Measurements from ENCODE around the gene RUNDC1. TPM values are rescaled to one million over a fixed set of nuclear protein-coding genes. Genes with fewer than 3 reads are reported as not detected.

RUNDC1 gene
- total RNA-seq, 1 experiment from 2014 or later: 13.4 TPM

GRCh38 chr17:42946812-42947211 lies 33.6 kb upstream of the RUNDC1 start:
- DNase-seq (ENCODE audit: unreplicated experiment): no peak
- Mint-ChIP-seq H3K4me3 (ENCODE audit: unreplicated experiment) (no peak overlapping the region), H3K27me3 (ENCODE audit: insufficient read depth, unreplicated experiment) (no peaks in the 10 kb centered on the region), H3K27ac (ENCODE audit: low read depth, unreplicated experiment) (no peak overlapping the region), H3K4me1 (ENCODE audit: insufficient read depth, unreplicated experiment) (no peaks in the 10 kb centered on the region), H3K36me3 (ENCODE audit: insufficient read depth, unreplicated experiment) (peaks cover 27% of the 10 kb centered on the region), H3K9me3 (ENCODE audit: unreplicated experiment) (no peaks in the 10 kb centered on the region)
- intact Hi-C loops (cut with micrococcal nuclease): no loop called here
- POLR2A ChIA-PET: no interaction called here
- BruUV-seq (replicated peaks): no TSS peak
- TF ChIP-seq, protein P1, sequence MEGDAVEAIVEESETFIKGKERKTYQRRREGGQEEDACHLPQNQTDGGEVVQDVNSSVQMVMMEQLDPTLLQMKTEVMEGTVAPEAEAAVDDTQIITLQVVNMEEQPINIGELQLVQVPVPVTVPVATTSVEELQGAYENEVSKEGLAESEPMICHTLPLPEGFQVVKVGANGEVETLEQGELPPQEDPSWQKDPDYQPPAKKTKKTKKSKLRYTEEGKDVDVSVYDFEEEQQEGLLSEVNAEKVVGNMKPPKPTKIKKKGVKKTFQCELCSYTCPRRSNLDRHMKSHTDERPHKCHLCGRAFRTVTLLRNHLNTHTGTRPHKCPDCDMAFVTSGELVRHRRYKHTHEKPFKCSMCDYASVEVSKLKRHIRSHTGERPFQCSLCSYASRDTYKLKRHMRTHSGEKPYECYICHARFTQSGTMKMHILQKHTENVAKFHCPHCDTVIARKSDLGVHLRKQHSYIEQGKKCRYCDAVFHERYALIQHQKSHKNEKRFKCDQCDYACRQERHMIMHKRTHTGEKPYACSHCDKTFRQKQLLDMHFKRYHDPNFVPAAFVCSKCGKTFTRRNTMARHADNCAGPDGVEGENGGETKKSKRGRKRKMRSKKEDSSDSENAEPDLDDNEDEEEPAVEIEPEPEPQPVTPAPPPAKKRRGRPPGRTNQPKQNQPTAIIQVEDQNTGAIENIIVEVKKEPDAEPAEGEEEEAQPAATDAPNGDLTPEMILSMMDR (IDR thresholded peaks at IDR 0.05; ENCODE audit: unreplicated experiment): no peak
- CTCF ChIA-PET: interaction anchor here (0.9 kb wide), 1 partner anchor 8 kb away, joined by 3 read pairs; no protein-coding TSS in a partner anchor

DNA sequence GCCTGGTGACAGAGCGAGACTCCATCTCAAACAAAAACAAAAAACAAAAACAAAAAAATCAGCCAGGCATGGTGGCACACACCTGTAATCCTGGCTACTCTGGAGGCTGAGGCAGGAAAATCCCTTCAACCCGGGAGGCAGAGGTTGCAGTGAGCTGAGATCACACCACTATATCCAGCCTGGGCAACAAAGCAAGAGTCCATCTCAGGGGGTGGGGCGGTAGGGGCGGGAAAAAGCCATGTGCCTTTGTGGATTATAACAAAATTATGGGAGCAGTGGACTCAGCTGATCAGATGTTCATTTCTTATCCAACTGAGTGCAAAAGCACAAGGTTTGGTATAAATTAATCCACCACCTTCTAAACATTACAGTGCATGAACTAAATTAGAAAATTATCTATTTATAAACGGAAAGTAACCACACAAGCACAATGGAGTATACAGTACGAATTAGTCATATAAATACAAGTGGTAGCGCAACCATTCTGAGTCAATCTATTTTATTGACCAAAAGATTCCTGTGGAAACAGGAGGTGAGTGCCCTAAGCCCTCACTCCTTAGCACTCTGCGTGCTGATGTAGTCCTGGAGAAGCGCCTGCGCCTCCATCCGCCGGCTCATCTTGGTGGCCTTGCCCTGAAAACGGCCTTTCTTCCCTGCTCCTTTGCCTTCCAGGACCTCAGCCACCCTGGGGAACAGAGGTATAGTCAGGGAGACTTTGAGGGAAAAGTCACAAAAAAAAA lies 30.2 kb upstream of the RUNDC1 start:
- intact Hi-C loops (cut with micrococcal nuclease): no loop called here
- Mint-ChIP-seq H3K27me3 (ENCODE audit: insufficient read depth, unreplicated experiment) (no peaks in the 10 kb centered on the region), H3K9me3 (ENCODE audit: unreplicated experiment) (no peaks in the 10 kb centered on the region), H3K36me3 (ENCODE audit: insufficient read depth, unreplicated experiment) (peaks cover 60% of the 10 kb centered on the region), H3K4me3 (ENCODE audit: unreplicated experiment) (no peak overlapping the region), H3K4me1 (ENCODE audit: insufficient read depth, unreplicated experiment) (no peaks in the 10 kb centered on the region), H3K27ac (ENCODE audit: low read depth, unreplicated experiment) (no peak overlapping the region)
- BruUV-seq (replicated peaks): no TSS peak
- TF ChIP-seq, protein P1 (IDR thresholded peaks at IDR 0.05; ENCODE audit: unreplicated experiment): no peak
- ChIA-PET POLR2A (interaction anchor here (0.6 to 0.7 kb wide), 2 partner anchors 17 to 222 kb away, joined by 3 read pairs; no protein-coding TSS in a partner anchor), CTCF (no interaction called here)
- no peak for DNase-seq (ENCODE audit: unreplicated experiment)

GRCh38 chr17:42953669-42954068 lies 26.7 kb upstream of the RUNDC1 start:
- ChIA-PET CTCF (interaction anchor here (0.6 to 0.7 kb wide), 3 partner anchors 134 to 623 kb away, joined by 3 to 4 read pairs (median 3); no protein-coding TSS in a partner anchor), POLR2A (no interaction called here)
- no TSS peak for BruUV-seq (replicated peaks)
- DNase-seq (ENCODE audit: unreplicated experiment): no peak
- H3K4me3 Mint-ChIP-seq (ENCODE audit: unreplicated experiment): no peak overlapping the region
- H3K4me1 Mint-ChIP-seq (ENCODE audit: insufficient read depth, unreplicated experiment): no peaks in the 10 kb centered on the region
- no peak overlapping the region for H3K27ac Mint-ChIP-seq (ENCODE audit: low read depth, unreplicated experiment)
- H3K9me3 Mint-ChIP-seq (ENCODE audit: unreplicated experiment): no peaks in the 10 kb centered on the region
- TF ChIP-seq, protein P1 (IDR thresholded peaks at IDR 0.05; ENCODE audit: unreplicated experiment): no peak
- peaks cover 92% of the 10 kb centered on the region for H3K36me3 Mint-ChIP-seq (ENCODE audit: insufficient read depth, unreplicated experiment)
- H3K27me3 Mint-ChIP-seq (ENCODE audit: insufficient read depth, unreplicated experiment): no peaks in the 10 kb centered on the region
- intact Hi-C loops (cut with micrococcal nuclease): no loop called here

GRCh38 chr17:42964161-42964932 lies 16.0 kb upstream of the RUNDC1 start, which contains the start of gene AARSD1:
AARSD1 (minus strand) TSS chr17:42964454; CDS start chr17:42964440, 14 bp downstream.
- Mint-ChIP-seq H3K27ac (ENCODE audit: low read depth, unreplicated experiment) (peak within 1 kb of the TSS; percentile 95), H3K4me3 (ENCODE audit: unreplicated experiment) (peak within 1 kb of the TSS; percentile 96), H3K27me3 (ENCODE audit: insufficient read depth, unreplicated experiment) (no peaks in the 10 kb centered on the region), H3K4me1 (ENCODE audit: insufficient read depth, unreplicated experiment) (peaks cover 10% of the 10 kb centered on the region), H3K9me3 (ENCODE audit: unreplicated experiment) (no peaks in the 10 kb centered on the region), H3K36me3 (ENCODE audit: insufficient read depth, unreplicated experiment) (peaks cover 47% of the 10 kb centered on the region)
- peak; percentile 90 for DNase-seq (ENCODE audit: unreplicated experiment)
- BruUV-seq (replicated peaks): TSS peak; percentile 87
- intact Hi-C loops (cut with micrococcal nuclease): loop anchor here (1.0 kb wide), 1 partner anchor 34 kb away; the partner anchor contains the start of gene RPL27
- ChIA-PET CTCF (interaction anchor here (2.0 kb wide), 1 partner anchor 33 kb away, joined by 11 read pairs; the partner anchor contains the start of gene RPL27), POLR2A (interaction anchor here (0.6 to 3.2 kb wide), 22 partner anchors 10 to 575 kb away, joined by 3 to 35 read pairs (median 4); partner anchors contain the start of genes PSME3, PTGES3L, RPL27 and RUNDC1)
- TF ChIP-seq, protein P1 (IDR thresholded peaks at IDR 0.05; ENCODE audit: unreplicated experiment): no peak
